Measurements from ENCODE around the gene SULT1B1. TPM values are rescaled to one million over a fixed set of nuclear protein-coding genes. Genes with fewer than 3 reads are reported as not detected.

Gene SULT1B1
- total RNA-seq, 1 donor from 2014 or later: 1.2 TPM

GRCh38 chr4:69697536-69698242 is 62.7 kb downstream of the SULT1B1 start:
- Mint-ChIP-seq H3K9me3 (ENCODE audit: unreplicated experiment) (peaks cover 22% of the 10 kb centered on the region), H3K27me3 (ENCODE audit: unreplicated experiment) (no peaks in the 10 kb centered on the region), H3K36me3 (ENCODE audit: unreplicated experiment) (peaks cover 6% of the 10 kb centered on the region), H3K4me1 (ENCODE audit: unreplicated experiment) (peaks cover 20% of the 10 kb centered on the region), H3K4me3 (ENCODE audit: unreplicated experiment) (no peak overlapping the region), H3K27ac (ENCODE audit: unreplicated experiment) (no peak overlapping the region)
- no peak for TF ChIP-seq CTCF (IDR thresholded peaks at IDR 0.05)
- DNase-seq (ENCODE audit: extremely low spot score, unreplicated experiment): no peak

- no peak for DNase-seq (ENCODE audit: extremely low spot score, unreplicated experiment)
- no peaks in the 10 kb centered on the region for H3K36me3 Mint-ChIP-seq (ENCODE audit: unreplicated experiment)
- peaks cover 31% of the 10 kb centered on the region for H3K27me3 Mint-ChIP-seq (ENCODE audit: unreplicated experiment)
- no peaks in the 10 kb centered on the region for H3K9me3 Mint-ChIP-seq (ENCODE audit: unreplicated experiment)
- no peak overlapping the region for H3K27ac Mint-ChIP-seq (ENCODE audit: unreplicated experiment)
- peak; percentile 73 for TF ChIP-seq CTCF (IDR thresholded peaks at IDR 0.05)
- peaks cover 13% of the 10 kb centered on the region for H3K4me1 Mint-ChIP-seq (ENCODE audit: unreplicated experiment)
- no peak overlapping the region for H3K4me3 Mint-ChIP-seq (ENCODE audit: unreplicated experiment)
Observed at GRCh38 chr4:69689599-69689998, 70.8 kb downstream of the SULT1B1 start.

- H3K36me3 Mint-ChIP-seq (ENCODE audit: unreplicated experiment): no peaks in the 10 kb centered on the region
- no peak overlapping the region for H3K27ac Mint-ChIP-seq (ENCODE audit: unreplicated experiment)
- H3K27me3 Mint-ChIP-seq (ENCODE audit: unreplicated experiment): peaks cover 58% of the 10 kb centered on the region
- no peak overlapping the region for H3K4me3 Mint-ChIP-seq (ENCODE audit: unreplicated experiment)
- no peaks in the 10 kb centered on the region for H3K9me3 Mint-ChIP-seq (ENCODE audit: unreplicated experiment)
- no peak for DNase-seq (ENCODE audit: extremely low spot score, unreplicated experiment)
- H3K4me1 Mint-ChIP-seq (ENCODE audit: unreplicated experiment): peaks cover 3% of the 10 kb centered on the region
- TF ChIP-seq CTCF (IDR thresholded peaks at IDR 0.05): no peak
Observed at GRCh38 chr4:69684804-69685203, 75.6 kb downstream of the SULT1B1 start.

Other genes with a start within 250 kb of the SULT1B1 start
- not detected in 2 replicates for gene UGT2A2, start 121.0 kb downstream of the SULT1B1 start, total RNA-seq
- not detected in 2 replicates for gene UGT2A1, start 107.4 kb downstream of the SULT1B1 start, total RNA-seq
- gene SULT1E1, start 99.5 kb upstream of the SULT1B1 start, total RNA-seq: 5.1 and 6.6 TPM in 2 replicates
- not detected in 2 replicates for gene CSN1S1, start 170.4 kb upstream of the SULT1B1 start, total RNA-seq
- not detected in 2 replicates for gene CSN2, start 205.1 kb upstream of the SULT1B1 start, total RNA-seq
- gene STATH, start 235.3 kb upstream of the SULT1B1 start, total RNA-seq: not detected in 2 replicates

Measured in osteocyte (in vitro differentiated cells).